Large intestine (tissue), 12 donors: ENCODE results near the gene KRT4. TPM values are rescaled to one million over a fixed set of nuclear protein-coding genes. Genes with fewer than 3 reads are reported as not detected.
A peak's percentile ranks its signal among the peaks of the same experiment; 100 is the strongest.
"Not testable (repeated sequence)": the region's sequence is repeated elsewhere in the genome, so short reads cannot be mapped to it uniquely, and the experiment has no call there.

Experiments
- DNase-seq, 2 donors: peaks; one replicate each; pipeline versions ENCODE4 v3.0.0 to v3.0.0-alpha.2; 2013
- H3K27ac ChIP-seq: one replicate; pipeline ENCODE4 v1.5.1; 2013; ENCODE audit warnings: low read length
- H3K27me3 ChIP-seq: 2 replicates; pipeline ENCODE4 v1.6.1; 2013; ENCODE audit warnings: low read length; ENCODE audit not compliant: control insufficient read depth, insufficient read depth
- H3K36me3 ChIP-seq: 2 replicates; pipeline ENCODE4 v1.6.1; 2013; ENCODE audit warnings: low read length; ENCODE audit not compliant: control insufficient read depth, insufficient read depth
- H3K4me1 ChIP-seq: one replicate; pipeline ENCODE4 v1.6.1; 2013; ENCODE audit warnings: low read length; ENCODE audit not compliant: control insufficient read depth, insufficient read depth
- H3K4me3 ChIP-seq: one replicate; pipeline ENCODE4 v1.5.1; 2013; ENCODE audit warnings: low read length
- H3K9me3 ChIP-seq: one replicate; pipeline ENCODE4 v1.6.1; 2013; ENCODE audit warnings: mild to moderate bottlenecking, low read depth, low read length, moderate library complexity; ENCODE audit not compliant: control insufficient read depth
- WGBS: methylation state at CpG from one replicate; pipeline ENCODE4 v1.1.5; 2013; ENCODE audit warnings: low lambda C conversion rate; ENCODE audit not compliant: insufficient coverage; 5-methylcytosine and 5-hydroxymethylcytosine counted together
- long read RNA-seq, 11 donors: transcript quantifications; one replicate each; lab custom pipeline, GENCODE V29; 2026
- polyA plus RNA-seq: library from polyadenylated mRNA; unstranded; fragments of 120-200 nt; gene quantifications from one replicate; pipeline ENCODE4 v1.2.1, GENCODE V29; 2013

The KRT4 gene
- not detected for polyA plus RNA-seq
- long read RNA-seq, donor 1, result 0 reads
- long read RNA-seq, donor 2, result 0 reads
- long read RNA-seq, donor 3, result 0 reads
- long read RNA-seq, donor 4, result 0 reads
- long read RNA-seq, donor 5, result 0 reads
- long read RNA-seq, donor 6, result 0 reads
- long read RNA-seq, donor 7, result 0 reads
- long read RNA-seq, donor 8, result 0 reads
- long read RNA-seq, donor 9, result 0 reads
- long read RNA-seq, donor 10, result 0 reads
- long read RNA-seq, donor 11, result 0 reads

DNA sequence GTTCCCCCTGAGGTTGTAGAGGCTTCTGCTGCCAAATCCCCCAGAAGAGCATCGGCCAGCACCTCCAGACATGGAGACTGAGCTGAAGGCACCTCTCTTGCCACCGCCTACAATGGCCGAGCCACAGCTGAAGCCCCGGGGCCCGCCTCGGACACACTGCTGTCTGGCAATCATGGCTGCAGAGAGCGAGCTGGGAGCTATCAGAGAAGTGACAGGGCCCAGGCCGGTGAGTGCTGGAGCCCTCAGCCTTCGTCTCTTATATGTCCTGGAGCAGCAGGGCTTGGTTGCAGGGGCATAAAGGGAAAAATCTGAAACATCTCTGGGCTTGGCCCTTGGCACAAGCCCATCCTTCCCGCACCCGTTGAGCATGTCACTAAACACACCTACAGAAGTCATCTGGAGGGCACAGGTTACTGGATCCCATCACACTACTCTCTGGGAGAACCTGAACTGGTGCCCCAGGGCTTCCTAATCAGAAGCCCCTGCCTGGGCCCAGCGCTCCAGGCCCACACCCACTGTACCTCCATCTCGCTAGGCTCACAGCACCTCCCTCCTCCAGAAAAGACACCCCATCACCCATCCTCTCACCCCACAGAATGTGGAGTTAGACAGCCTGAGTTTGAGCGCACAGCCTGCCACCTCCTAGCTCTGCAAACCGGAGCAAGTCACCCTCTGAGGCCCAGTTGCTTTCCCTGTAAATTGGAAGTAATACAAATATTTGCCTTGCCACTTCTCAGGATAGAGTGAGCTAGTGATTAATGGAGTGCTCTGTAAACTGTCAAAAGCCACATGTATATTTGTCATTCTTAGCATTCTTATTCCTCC, at the start of gene KRT4:
Gene KRT4 (minus strand): TSS at position 232 of the 825 bp plus-strand sequence. CDS start 58 bp downstream, at position 174.
- no peak for DNase-seq
- Histone ChIP-seq H3K36me3 (no peaks in the 10 kb centered on the region), H3K27ac (no peak within 1 kb of the TSS), H3K27me3 (peaks cover 4% of the 10 kb centered on the region), H3K9me3 (no peaks in the 10 kb centered on the region), H3K4me1 (peaks cover 8% of the 10 kb centered on the region), H3K4me3 (no peak within 1 kb of the TSS)
- WGBS, result no CpG with 5 or more reads among the region's 15 CpGs

DNA sequence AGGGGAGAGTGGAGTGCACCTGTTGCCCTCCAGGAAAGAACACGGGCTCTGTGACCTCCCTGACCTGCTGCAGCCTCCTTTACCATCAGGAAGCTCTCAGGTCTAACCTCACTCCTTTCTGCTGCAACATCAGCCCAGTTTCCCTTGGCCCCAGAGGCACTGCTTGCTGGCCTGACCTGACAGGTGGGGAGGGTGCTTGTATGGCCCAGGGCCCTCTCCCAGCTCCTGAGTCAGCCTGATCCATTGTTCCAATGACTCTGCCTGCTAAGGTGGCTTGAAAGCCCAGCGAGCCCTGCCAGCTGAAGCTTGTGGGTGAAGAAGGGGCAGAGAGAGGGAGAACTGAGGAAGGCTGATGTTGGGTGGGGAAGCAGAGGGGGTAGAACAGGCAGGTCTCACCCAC, 48.1 kb upstream of the KRT4 start:
- Histone ChIP-seq H3K36me3 (no peaks in the 10 kb centered on the region), H3K27me3 (no peaks in the 10 kb centered on the region), H3K9me3 (no peaks in the 10 kb centered on the region), H3K4me3 (no peak overlapping the region), H3K4me1 (peaks cover 14% of the 10 kb centered on the region), H3K27ac (no peak overlapping the region)
- DNase-seq, result no peak
- WGBS, result no CpG with 5 or more reads among the region's 2 CpGs

DNA sequence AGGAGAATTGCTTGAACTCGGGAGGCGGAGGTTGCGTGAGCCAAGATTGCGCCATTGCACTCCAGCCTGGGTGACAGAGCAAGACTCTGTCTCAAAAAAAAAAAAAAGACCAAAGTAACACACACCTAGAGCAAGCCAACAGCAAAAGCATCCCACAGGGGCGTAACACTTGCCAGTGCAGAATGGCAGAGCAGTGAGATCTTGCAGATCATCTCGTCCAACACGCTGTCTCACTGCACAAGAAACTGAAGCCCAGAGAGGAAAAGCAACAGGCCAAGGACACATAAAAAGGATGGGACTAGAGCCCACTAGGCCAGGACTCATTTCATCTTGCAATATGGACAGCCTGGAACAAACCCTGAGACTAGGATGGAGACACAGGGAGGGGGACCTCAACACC, 47.6 kb upstream of the KRT4 start:
- H3K4me3 ChIP-seq, result no peak overlapping the region
- 100% methylated on average over 1 of the region's 7 CpGs for WGBS
- H3K27me3 ChIP-seq, result no peaks in the 10 kb centered on the region
- no peak for DNase-seq
- no peak overlapping the region for H3K27ac ChIP-seq
- peaks cover 14% of the 10 kb centered on the region for H3K4me1 ChIP-seq
- no peaks in the 10 kb centered on the region for H3K36me3 ChIP-seq
- no peaks in the 10 kb centered on the region for H3K9me3 ChIP-seq

DNA sequence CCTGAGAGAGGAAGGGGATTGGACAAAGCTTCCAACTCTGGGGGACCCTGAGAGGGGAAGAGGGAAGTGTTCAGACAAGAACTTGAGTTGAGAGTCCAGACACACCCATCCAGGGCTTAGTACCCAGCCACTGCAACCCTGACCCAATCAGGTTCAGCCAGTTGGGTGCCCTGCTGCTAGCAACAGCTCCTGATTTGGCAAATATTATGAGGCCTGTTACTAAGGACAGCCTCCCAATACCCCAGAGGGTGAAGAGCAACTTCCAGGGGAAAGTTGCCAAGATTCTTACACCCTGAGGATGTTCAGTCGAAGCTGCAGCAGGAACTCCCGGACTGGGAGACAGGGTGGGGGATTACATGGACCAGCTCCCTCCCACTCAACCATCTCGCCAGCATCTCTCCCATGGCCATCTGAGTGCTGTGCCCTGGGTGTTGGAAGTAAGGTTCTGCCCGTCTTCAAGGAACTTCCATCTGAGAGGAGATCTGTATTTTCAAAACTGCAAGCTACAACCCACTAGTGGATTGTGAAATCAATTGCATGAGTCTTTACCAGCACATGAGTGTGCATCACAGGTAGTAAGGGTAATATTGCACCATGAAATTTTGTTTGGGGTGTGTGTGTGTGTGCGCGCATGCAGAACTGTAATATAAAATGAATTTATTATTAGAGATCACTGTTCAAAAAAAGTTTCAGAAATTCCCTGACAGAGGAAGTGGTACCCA, 46.3 kb upstream of the KRT4 start:
- Histone ChIP-seq H3K27me3 (no peaks in the 10 kb centered on the region), H3K9me3 (no peaks in the 10 kb centered on the region), H3K36me3 (no peaks in the 10 kb centered on the region), H3K4me1 (peaks cover 14% of the 10 kb centered on the region), H3K27ac (peak overlapping the region; percentile 68), H3K4me3 (no peak overlapping the region)
- WGBS, result no CpG with 5 or more reads among the region's 6 CpGs
- DNase-seq, result peak; percentile 82 to 94

DNA sequence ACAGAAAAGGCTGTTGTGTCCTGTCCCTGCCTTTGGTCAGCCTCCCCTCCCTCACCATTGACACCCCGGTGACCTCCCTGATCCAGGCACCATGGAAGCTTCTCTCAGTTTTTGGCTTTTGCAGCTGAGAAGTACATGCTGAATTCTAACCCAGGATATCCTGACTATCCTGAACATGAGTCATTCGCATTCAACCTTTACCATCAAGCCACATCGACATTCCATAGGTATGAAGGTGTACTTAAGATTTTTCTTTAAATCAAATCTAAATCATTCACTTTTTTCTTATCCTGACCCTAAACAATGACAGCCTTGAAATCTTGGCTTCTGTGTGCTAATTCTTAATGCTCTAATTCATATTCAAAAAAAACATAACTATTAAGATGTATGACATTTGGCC, 43.6 kb upstream of the KRT4 start:
- WGBS, result 100% methylated on average over 1 of the region's 3 CpGs
- H3K27ac ChIP-seq, result no peak overlapping the region
- H3K27me3 ChIP-seq, result no peaks in the 10 kb centered on the region
- H3K4me1 ChIP-seq, result peaks cover 14% of the 10 kb centered on the region
- DNase-seq, result no peak
- no peaks in the 10 kb centered on the region for H3K36me3 ChIP-seq
- H3K4me3 ChIP-seq, result no peak overlapping the region
- H3K9me3 ChIP-seq, result no peaks in the 10 kb centered on the region

DNA sequence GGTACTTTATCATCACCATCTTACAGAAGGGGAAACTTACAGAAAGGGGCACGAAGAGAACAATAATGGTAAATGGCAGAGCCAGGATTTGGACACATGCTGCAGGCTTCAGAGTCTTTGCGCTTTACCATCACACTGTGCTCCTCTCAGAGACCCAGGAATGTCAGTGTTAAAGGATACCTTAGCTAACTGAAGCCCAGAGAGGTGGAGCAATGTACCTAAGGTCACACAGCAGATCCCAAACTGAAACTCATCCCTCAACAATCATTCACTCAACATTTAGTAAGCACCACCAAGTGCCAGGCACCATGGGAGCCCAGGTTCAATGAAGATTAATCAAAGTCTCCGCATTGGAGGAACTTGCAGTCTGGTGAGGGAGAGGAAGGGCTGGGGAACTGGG, 42.9 kb upstream of the KRT4 start:
- H3K9me3 ChIP-seq, result no peaks in the 10 kb centered on the region
- no peak for DNase-seq
- H3K27me3 ChIP-seq, result no peaks in the 10 kb centered on the region
- WGBS, result no CpG with 5 or more reads among the region's 3 CpGs
- no peaks in the 10 kb centered on the region for H3K36me3 ChIP-seq
- H3K4me1 ChIP-seq, result peaks cover 14% of the 10 kb centered on the region
- no peak overlapping the region for H3K4me3 ChIP-seq
- no peak overlapping the region for H3K27ac ChIP-seq

DNA sequence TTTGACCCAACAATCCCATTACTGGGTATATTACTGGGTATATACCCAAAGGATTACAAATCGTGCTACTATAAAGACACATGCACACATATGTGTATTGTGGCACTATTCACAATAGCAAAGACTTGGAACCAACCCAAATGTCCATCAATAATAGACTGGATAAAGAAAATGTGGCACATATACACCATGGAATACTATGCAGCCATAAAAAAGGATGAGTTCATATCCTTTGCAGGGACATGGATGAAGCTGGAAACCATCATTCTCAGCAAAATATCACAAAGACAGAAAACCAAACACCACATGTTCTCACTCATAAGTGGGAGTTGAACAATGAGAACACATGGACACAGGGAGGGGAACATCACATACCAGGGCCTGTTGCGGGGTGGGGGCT, 42.2 kb upstream of the KRT4 start:
- H3K4me3 ChIP-seq, DNase-seq, H3K9me3 ChIP-seq, H3K36me3 ChIP-seq, H3K27ac ChIP-seq, H3K27me3 ChIP-seq: not testable (repeated sequence)
- peaks cover 14% of the 10 kb centered on the region for H3K4me1 ChIP-seq
- WGBS, result no CpG with 5 or more reads among the region's 2 CpGs

DNA sequence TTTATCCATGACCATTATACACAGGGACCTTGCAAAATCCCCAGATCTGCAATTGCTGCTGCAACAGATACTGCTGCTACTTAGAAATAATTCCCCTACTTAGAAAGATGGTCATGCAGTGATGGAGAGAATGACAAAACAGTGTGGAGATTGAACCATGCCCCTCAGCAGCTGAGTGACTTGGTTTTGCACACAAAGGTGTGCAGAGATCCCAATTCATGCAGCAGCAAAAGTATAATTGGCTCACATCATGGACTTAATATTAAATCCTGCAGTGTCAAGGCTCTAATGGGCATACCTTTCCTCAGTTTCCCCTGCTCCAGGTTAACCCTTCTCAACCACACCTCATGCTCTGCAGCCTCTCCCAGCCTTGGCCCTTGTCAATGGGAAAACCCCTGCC, 37.9 kb upstream of the KRT4 start:
- no peaks in the 10 kb centered on the region for H3K9me3 ChIP-seq
- H3K4me1 ChIP-seq, result no peaks in the 10 kb centered on the region
- H3K27ac ChIP-seq, result no peak overlapping the region
- no peaks in the 10 kb centered on the region for H3K36me3 ChIP-seq
- H3K27me3 ChIP-seq, result no peaks in the 10 kb centered on the region
- no peak for DNase-seq
- H3K4me3 ChIP-seq, result no peak overlapping the region

DNA sequence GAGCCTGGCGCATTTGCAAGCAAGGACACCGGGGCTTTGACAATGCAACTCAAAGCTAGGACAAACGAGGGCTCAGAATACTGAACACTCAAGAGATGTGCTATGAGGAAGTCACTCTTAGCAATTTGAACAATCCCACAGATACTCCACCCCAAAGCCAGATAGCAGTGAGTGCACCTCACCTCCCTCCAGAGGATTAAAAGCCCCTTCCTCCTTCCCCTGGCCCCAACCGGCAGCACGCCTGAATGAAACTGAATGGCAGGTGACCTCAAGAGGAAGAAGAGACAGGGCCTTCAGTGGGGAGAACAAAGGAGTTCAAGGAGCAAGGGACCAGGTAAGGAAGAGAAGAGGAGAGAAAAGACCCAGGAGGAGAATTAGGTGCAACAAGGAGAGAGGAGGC, 36.8 kb upstream of the KRT4 start:
- no peak for DNase-seq
- no peak overlapping the region for H3K4me3 ChIP-seq
- no peaks in the 10 kb centered on the region for H3K4me1 ChIP-seq
- no peaks in the 10 kb centered on the region for H3K9me3 ChIP-seq
- H3K36me3 ChIP-seq, result no peaks in the 10 kb centered on the region
- H3K27ac ChIP-seq, result no peak overlapping the region
- H3K27me3 ChIP-seq, result no peaks in the 10 kb centered on the region
- WGBS, result no CpG with 5 or more reads among the region's 5 CpGs

DNA sequence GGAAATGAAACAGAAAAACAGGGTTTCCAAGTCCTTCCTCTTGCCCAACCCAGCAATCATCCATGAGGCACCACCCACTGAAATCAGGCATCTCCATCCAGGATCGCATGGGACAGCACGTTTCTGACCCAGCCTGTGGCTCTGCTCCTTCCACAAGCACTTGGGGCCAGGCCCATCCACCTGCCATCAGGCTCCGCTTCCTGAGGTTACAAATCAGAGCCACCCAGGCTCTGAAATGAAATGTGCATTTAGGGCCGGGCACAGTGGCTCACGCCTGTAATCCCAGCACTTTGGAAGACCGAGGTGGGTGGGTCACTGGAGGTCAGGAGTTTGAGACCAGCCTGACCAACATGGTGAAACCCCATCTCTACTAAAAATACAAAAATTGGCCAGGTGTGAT, 35.6 kb upstream of the KRT4 start:
- no peak overlapping the region for H3K27ac ChIP-seq
- H3K36me3 ChIP-seq, result no peaks in the 10 kb centered on the region
- H3K27me3 ChIP-seq, result no peaks in the 10 kb centered on the region
- no CpG with 5 or more reads among the region's 6 CpGs for WGBS
- H3K4me1 ChIP-seq, result no peaks in the 10 kb centered on the region
- H3K4me3 ChIP-seq, result no peak overlapping the region
- DNase-seq, result no peak
- H3K9me3 ChIP-seq, result no peaks in the 10 kb centered on the region
